Ascending aorta (tissue), 2 donors: Measurements from ENCODE around the gene NR4A3. TPM values are rescaled to one million over a fixed set of nuclear protein-coding genes. Genes with fewer than 3 reads are reported as not detected.

Experiments used
- DNase-seq, 2 donors: peaks; one replicate each; pipeline ENCODE4 v3.0.0-alpha.2; 2019; ENCODE audit warnings: low spot score in 2 of 2
- H3K27ac ChIP-seq, 2 donors: fragments of 200-600 bp; sonication (generic); one replicate each; pipeline ENCODE4 v1.5.1; 2016 to 2017; ENCODE audit warnings: mild to moderate bottlenecking in 1 of 2
- H3K27me3 ChIP-seq: fragments of 200-600 bp; sonication (generic); one replicate; pipeline ENCODE4 v1.5.1; 2017
- H3K36me3 ChIP-seq, 2 donors: fragments of 200-600 bp; sonication (generic); one replicate each; pipeline ENCODE4 v1.5.1; 2016
- H3K4me1 ChIP-seq, 2 donors: fragments of 200-600 bp; sonication (generic); one replicate each; pipeline ENCODE4 v1.5.1; 2016 to 2017; ENCODE audit warnings: mild to moderate bottlenecking in 1 of 2
- H3K4me3 ChIP-seq, 2 donors: fragments of 200-600 bp; sonication (generic); one replicate each; pipeline ENCODE4 v1.5.1; 2016 to 2017; ENCODE audit warnings: mild to moderate bottlenecking in 1 of 2
- H3K9me3 ChIP-seq, 2 donors: fragments of 200-600 bp; sonication (generic); one replicate each; pipeline ENCODE4 v1.5.1; 2016
- CTCF ChIP-seq, 3 experiments: fragments of 200-600 bp in 2 of 3; fragments of 450-650 bp in 1 of 3; sonication (generic) in 2 of 3; IDR thresholded peaks; one replicate each; pipeline ENCODE4 v1.5.1; 2016 to 2019; ENCODE audit warnings: antibody characterized with exemption in 3 of 3, mild to moderate bottlenecking in 1 of 3, moderate library complexity in 1 of 3
- intact Hi-C: fragments of 100-400 bp; cut with DNase I; formaldehyde crosslinking; loops from one replicate; pipeline ENCODE4 v1.15.1; 2023
- total RNA-seq: library from RNA; depleted of rRNA; stranded (reverse); fragments of >200 nt; gene quantifications from one replicate; pipeline ENCODE4 v1.1.0, GENCODE V29; 2016

The NR4A3 gene
- total RNA-seq, 1 donor from 2014 or later, result 21.3 TPM

- no peak for DNase-seq
- Histone ChIP-seq H3K4me1 (no peaks in the 10 kb centered on the region), H3K27me3 (no peaks in the 10 kb centered on the region), H3K4me3 (no peak overlapping the region), H3K9me3 (no peaks in the 10 kb centered on the region), H3K27ac (no peak overlapping the region), H3K36me3 (no peaks in the 10 kb centered on the region)
- TF ChIP-seq CTCF (IDR thresholded peaks at IDR 0.05), result no peak
- intact Hi-C loops, result no loop called here
These were observed 18.4 kb downstream of the NR4A3 start for GRCh38 chr9:99840072-99840471.

GRCh38 chr9:99845063-99845462, 23.4 kb downstream of the NR4A3 start:
- no peak for DNase-seq
- TF ChIP-seq CTCF (IDR thresholded peaks at IDR 0.05), result no peak

GRCh38 chr9:99848447-99848846, 26.8 kb downstream of the NR4A3 start:
- Histone ChIP-seq H3K4me3 (no peak overlapping the region), H3K36me3 (peaks cover 0 to 2% of the 10 kb centered on the region in 2 donors), H3K27me3 (no peaks in the 10 kb centered on the region), H3K9me3 (no peaks in the 10 kb centered on the region), H3K4me1 (no peaks in the 10 kb centered on the region), H3K27ac (no peak overlapping the region)
- TF ChIP-seq CTCF (IDR thresholded peaks at IDR 0.05), result no peak
- intact Hi-C loops, result no loop called here
- DNase-seq, result no peak

More at GRCh38 chr9:99845063-99845462, 23.4 kb downstream of the NR4A3 start:
- no peak overlapping the region for H3K27ac ChIP-seq
- intact Hi-C loops, result no loop called here
- H3K27me3 ChIP-seq, result no peaks in the 10 kb centered on the region
- H3K4me3 ChIP-seq, result no peak overlapping the region
- H3K36me3 ChIP-seq, result peaks cover 0 to 2% of the 10 kb centered on the region in 2 donors
- H3K4me1 ChIP-seq, result no peaks in the 10 kb centered on the region
- H3K9me3 ChIP-seq, result no peaks in the 10 kb centered on the region

GRCh38 chr9:99850736-99851499, 29.2 kb downstream of the NR4A3 start:
- intact Hi-C loops, result no loop called here
- H3K36me3 ChIP-seq, result peaks cover 0 to 2% of the 10 kb centered on the region in 2 donors
- H3K9me3 ChIP-seq, result no peaks in the 10 kb centered on the region
- H3K4me1 ChIP-seq, result no peaks in the 10 kb centered on the region
- DNase-seq, result no peak
- no peak overlapping the region for H3K27ac ChIP-seq
- TF ChIP-seq CTCF (IDR thresholded peaks at IDR 0.05), result no peak
- no peak overlapping the region for H3K4me3 ChIP-seq
- no peaks in the 10 kb centered on the region for H3K27me3 ChIP-seq

GRCh38 chr9:99851500-99851822, 29.8 kb downstream of the NR4A3 start:
- Histone ChIP-seq H3K4me1 (no peaks in the 10 kb centered on the region), H3K36me3 (peaks cover 0 to 2% of the 10 kb centered on the region in 2 donors), H3K27me3 (no peaks in the 10 kb centered on the region), H3K4me3 (no peak overlapping the region), H3K27ac (no peak overlapping the region), H3K9me3 (no peaks in the 10 kb centered on the region)
- intact Hi-C loops, result no loop called here
- no peak for TF ChIP-seq CTCF (IDR thresholded peaks at IDR 0.05)
- DNase-seq, result no peak
